Neural crest cell (in vitro differentiated cells): ENCODE measurements around the gene PPTC7. TPM values are rescaled to one million over a fixed set of nuclear protein-coding genes. Genes with fewer than 3 reads are reported as not detected.

Source experiments
- DNase-seq: peaks from one replicate; pipeline ENCODE4 v3.0.0; 2021; ENCODE audit warnings: low read depth, mixed read lengths, low spot score
- H3K27ac Mint-ChIP-seq: one replicate; pipeline ENCODE4 v1.8.0; 2021; ENCODE audit warnings: mild to moderate bottlenecking, mixed read lengths; ENCODE audit not compliant: unreplicated experiment
- H3K27me3 Mint-ChIP-seq: 2 replicates; pipeline ENCODE4 v1.8.0; 2021; ENCODE audit warnings: low read depth, mild to moderate bottlenecking, mixed read lengths
- H3K36me3 Mint-ChIP-seq: 2 replicates; pipeline ENCODE4 v1.8.0; 2021; ENCODE audit warnings: low read depth, mild to moderate bottlenecking, mixed read lengths
- H3K4me1 Mint-ChIP-seq: 2 replicates; pipeline ENCODE4 v1.8.0; 2021; ENCODE audit warnings: mixed read lengths
- H3K4me3 Mint-ChIP-seq: one replicate; pipeline ENCODE4 v1.8.0; 2021; ENCODE audit warnings: mild to moderate bottlenecking, mixed read lengths
- H3K9me3 Mint-ChIP-seq: 2 replicates; pipeline ENCODE4 v1.8.0; 2021; ENCODE audit warnings: mixed read lengths
- CTCF ChIP-seq: fragments of 200-600 bp; sonication (generic); conservative IDR thresholded peaks from 2 replicates; pipeline ENCODE4 v1.5.0; 2021; ENCODE audit warnings: antibody characterized with exemption, mild to moderate bottlenecking
- total RNA-seq: library from RNA; stranded (reverse); gene quantifications from 2 replicates; pipeline ENCODE4 v1.2.1, GENCODE V29; 2021

PPTC7 gene
- total RNA-seq, 1 donor from 2014 or later: 13.4 TPM

GRCh38 chr12:110555577-110556406 lies 27.3 kb downstream of the PPTC7 start:
- Mint-ChIP-seq H3K27me3 (no peaks in the 10 kb centered on the region), H3K4me1 (peaks cover 25% of the 10 kb centered on the region), H3K27ac (no peak overlapping the region), H3K9me3 (no peaks in the 10 kb centered on the region), H3K36me3 (no peaks in the 10 kb centered on the region), H3K4me3 (no peak overlapping the region)
- no peak for DNase-seq
- TF ChIP-seq CTCF: no peak

GRCh38 chr12:110554184-110554583 lies 28.9 kb downstream of the PPTC7 start:
- no peaks in the 10 kb centered on the region for H3K27me3 Mint-ChIP-seq
- DNase-seq: no peak
- TF ChIP-seq CTCF: no peak
- no peak overlapping the region for H3K27ac Mint-ChIP-seq
- H3K4me1 Mint-ChIP-seq: peaks cover 23% of the 10 kb centered on the region
- H3K4me3 Mint-ChIP-seq: no peak overlapping the region
- no peaks in the 10 kb centered on the region for H3K9me3 Mint-ChIP-seq
- H3K36me3 Mint-ChIP-seq: no peaks in the 10 kb centered on the region

- no peaks in the 10 kb centered on the region for H3K27me3 Mint-ChIP-seq
- no peaks in the 10 kb centered on the region for H3K9me3 Mint-ChIP-seq
- no peaks in the 10 kb centered on the region for H3K36me3 Mint-ChIP-seq
- H3K27ac Mint-ChIP-seq: no peak overlapping the region
- no peak for DNase-seq
- no peak for TF ChIP-seq CTCF
- H3K4me1 Mint-ChIP-seq: peaks cover 20% of the 10 kb centered on the region
- no peak overlapping the region for H3K4me3 Mint-ChIP-seq
Measured at GRCh38 chr12:110550981-110551380, 32.1 kb downstream of the PPTC7 start.

GRCh38 chr12:110549716-110550115 lies 33.4 kb downstream of the PPTC7 start:
- no peak overlapping the region for H3K4me3 Mint-ChIP-seq

GRCh38 chr12:110548678-110549077 lies 34.4 kb downstream of the PPTC7 start:
- Mint-ChIP-seq H3K9me3 (no peaks in the 10 kb centered on the region), H3K36me3 (peaks cover under 1% of the 10 kb centered on the region), H3K4me3 (no peak overlapping the region), H3K27ac (no peak overlapping the region), H3K27me3 (no peaks in the 10 kb centered on the region), H3K4me1 (peaks cover 10% of the 10 kb centered on the region)
- no peak for DNase-seq
- no peak for TF ChIP-seq CTCF

More at GRCh38 chr12:110549716-110550115, 33.4 kb downstream of the PPTC7 start:
- Mint-ChIP-seq H3K4me1 (peaks cover 10% of the 10 kb centered on the region), H3K9me3 (no peaks in the 10 kb centered on the region), H3K27me3 (no peaks in the 10 kb centered on the region), H3K36me3 (no peaks in the 10 kb centered on the region), H3K27ac (no peak overlapping the region)
- no peak for TF ChIP-seq CTCF
- no peak for DNase-seq
